AG04450 (cell line): Measurements from ENCODE around the gene LIN9. TPM values are rescaled to one million over a fixed set of nuclear protein-coding genes. Genes with fewer than 3 reads are reported as not detected.
"Not testable (repeated sequence)": the region's sequence is repeated elsewhere in the genome, so short reads cannot be mapped to it uniquely, and the experiment has no call there.

Experiments
- CTCF ChIA-PET: fragments of 300-600, 350-600 bp; formaldehyde crosslinking; extraction: SDS; loops from one replicate; lab custom pipeline; 2022; ENCODE audit warnings: antibody characterized with exemption, inconsistent platforms; lab: Charles Lee
- POLR2A ChIA-PET: fragments of 350-600 bp; formaldehyde crosslinking; extraction: SDS; loops from one replicate; lab custom pipeline; 2021; ENCODE audit warnings: antibody characterized with exemption, inconsistent platforms; lab: Yijun Ruan, JAX
- DNase-seq: peaks from one replicate; pipeline ENCODE4 v3.0.0-alpha.2; 2011; ENCODE audit warnings: low read depth, low spot score
- H3K27ac ChIP-seq: one replicate; pipeline ENCODE4 v1.5.1; 2012; ENCODE audit warnings: low read depth, low read length, control low read depth
- H3K27me3 ChIP-seq: one replicate; pipeline ENCODE4 v1.6.0; 2012; ENCODE audit warnings: low read length; ENCODE audit not compliant: control insufficient read depth, insufficient read depth
- H3K4me3 ChIP-seq: 2 replicates; pipeline ENCODE4 v1.5.1; 2011; ENCODE audit warnings: mild to moderate bottlenecking, low read depth, low read length, control low read depth
- H3K9me3 ChIP-seq: 2 replicates; pipeline ENCODE4 v1.5.1; 2012; ENCODE audit warnings: low read length; ENCODE audit not compliant: control insufficient read depth, insufficient read depth
- polyA plus RNA-seq: library from polyadenylated mRNA; depleted of rRNA; stranded (reverse); fragments of >200 nt; gene quantifications from 2 replicates; pipeline ENCODE4 v1.2.3, GENCODE V29; 2011
- TF ChIP-seq, protein P1 (sequence below): IDR thresholded peaks from 2 replicates; pipeline ENCODE4 v1.5.1; 2011; ENCODE audit warnings: low read depth, low read length, control low read depth, inconsistent platforms

The LIN9 gene
- polyA plus RNA-seq, 1 experiment = 2.2 TPM

DNA sequence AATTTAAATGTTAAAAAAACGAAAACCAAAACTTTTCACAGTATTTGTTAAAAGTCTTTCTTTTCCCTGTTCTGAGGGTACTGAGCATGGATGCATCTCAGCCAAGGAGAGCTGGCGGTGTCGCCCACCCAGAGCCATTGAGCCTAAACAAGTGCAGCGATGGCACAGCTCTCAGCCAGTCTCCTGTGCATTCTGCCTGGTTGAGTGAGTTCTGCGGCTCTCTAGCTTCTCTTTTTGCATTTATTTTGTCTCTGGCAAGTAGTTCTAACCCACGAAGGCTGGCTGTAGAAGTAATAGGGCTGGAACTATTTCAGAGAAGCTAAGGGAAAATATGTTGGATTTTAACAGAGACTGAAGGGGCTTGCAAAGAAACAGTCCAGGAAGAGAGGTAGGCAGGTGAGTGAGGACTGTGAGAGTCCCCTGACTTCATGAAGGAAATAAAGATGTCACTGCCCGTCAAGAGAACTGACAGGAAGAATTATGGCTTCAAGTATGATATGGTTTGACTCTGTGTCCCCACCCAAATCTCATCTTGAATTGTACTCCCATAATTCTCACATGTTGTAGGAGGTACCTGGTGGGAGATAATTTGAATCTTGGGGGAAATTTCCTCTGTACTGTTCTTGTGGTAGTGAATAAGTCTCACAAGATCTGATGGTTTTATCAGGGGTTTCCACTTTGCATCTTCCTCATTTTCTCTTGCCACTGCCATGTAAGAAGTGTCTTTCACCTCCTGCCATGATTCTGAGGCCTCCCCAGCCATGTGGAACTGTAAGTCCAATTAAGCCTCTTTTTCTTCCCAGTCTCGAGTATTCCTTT lies 35.7 kb upstream of the LIN9 start:
- Histone ChIP-seq H3K4me3 (no peak overlapping the region), H3K27me3 (peaks cover 4% of the 10 kb centered on the region), H3K27ac (no peak overlapping the region), H3K9me3 (no peaks in the 10 kb centered on the region)
- ChIA-PET CTCF (no interaction called here), POLR2A (no interaction called here)
- no peak for DNase-seq
- TF ChIP-seq, protein P1, sequence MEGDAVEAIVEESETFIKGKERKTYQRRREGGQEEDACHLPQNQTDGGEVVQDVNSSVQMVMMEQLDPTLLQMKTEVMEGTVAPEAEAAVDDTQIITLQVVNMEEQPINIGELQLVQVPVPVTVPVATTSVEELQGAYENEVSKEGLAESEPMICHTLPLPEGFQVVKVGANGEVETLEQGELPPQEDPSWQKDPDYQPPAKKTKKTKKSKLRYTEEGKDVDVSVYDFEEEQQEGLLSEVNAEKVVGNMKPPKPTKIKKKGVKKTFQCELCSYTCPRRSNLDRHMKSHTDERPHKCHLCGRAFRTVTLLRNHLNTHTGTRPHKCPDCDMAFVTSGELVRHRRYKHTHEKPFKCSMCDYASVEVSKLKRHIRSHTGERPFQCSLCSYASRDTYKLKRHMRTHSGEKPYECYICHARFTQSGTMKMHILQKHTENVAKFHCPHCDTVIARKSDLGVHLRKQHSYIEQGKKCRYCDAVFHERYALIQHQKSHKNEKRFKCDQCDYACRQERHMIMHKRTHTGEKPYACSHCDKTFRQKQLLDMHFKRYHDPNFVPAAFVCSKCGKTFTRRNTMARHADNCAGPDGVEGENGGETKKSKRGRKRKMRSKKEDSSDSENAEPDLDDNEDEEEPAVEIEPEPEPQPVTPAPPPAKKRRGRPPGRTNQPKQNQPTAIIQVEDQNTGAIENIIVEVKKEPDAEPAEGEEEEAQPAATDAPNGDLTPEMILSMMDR = no peak

- TF ChIP-seq, protein P1 = no peak
- ChIA-PET POLR2A (no interaction called here), CTCF (no interaction called here)
- no peak overlapping the region for H3K27ac ChIP-seq
- no peak overlapping the region for H3K4me3 ChIP-seq
- H3K9me3 ChIP-seq = no peaks in the 10 kb centered on the region
- DNase-seq = no peak
- H3K27me3 ChIP-seq = peaks cover 4% of the 10 kb centered on the region
These were observed 33.7 kb upstream of the LIN9 start for GRCh38 chr1:226342656-226343055.

- H3K4me3 ChIP-seq, H3K9me3 ChIP-seq, CTCF ChIA-PET, POLR2A ChIA-PET, DNase-seq, H3K27ac ChIP-seq: not testable (repeated sequence)
- H3K27me3 ChIP-seq = peaks cover 15% of the 10 kb centered on the region
These were observed 31.1 kb upstream of the LIN9 start for GRCh38 chr1:226340111-226340510.

- Histone ChIP-seq H3K27ac (no peak overlapping the region), H3K27me3 (peaks cover 15% of the 10 kb centered on the region), H3K4me3 (no peak overlapping the region), H3K9me3 (no peaks in the 10 kb centered on the region)
- ChIA-PET POLR2A (no interaction called here), CTCF (no interaction called here)
- no peak for DNase-seq
- TF ChIP-seq, protein P1 = no peak
These were observed 28.4 kb upstream of the LIN9 start for GRCh38 chr1:226337276-226337875.

- no peaks in the 10 kb centered on the region for H3K9me3 ChIP-seq
- TF ChIP-seq, protein P1 = no peak
- no peak overlapping the region for H3K27ac ChIP-seq
- DNase-seq = no peak
- peaks cover 15% of the 10 kb centered on the region for H3K27me3 ChIP-seq
- POLR2A ChIA-PET = no interaction called here
- no peak overlapping the region for H3K4me3 ChIP-seq
- CTCF ChIA-PET = interaction anchor here (1.0 kb wide), 1 partner anchor 210 kb away, joined by 3 read pairs; no protein-coding TSS in a partner anchor
These were observed 26.7 kb upstream of the LIN9 start for GRCh38 chr1:226335661-226336060.
